A549 (cell line): ENCODE data around the gene GPR158. TPM values are rescaled to one million over a fixed set of nuclear protein-coding genes. Genes with fewer than 3 reads are reported as not detected.

Source experiments
- ATAC-seq, 2 experiments: fragments of 200-7000 bp in 1 of 2; fragments of >200 bp in 1 of 2; cut with Nextera tagmentation in 1 of 2; cut with Tn5 transposase in 1 of 2; 3 replicates each; pipeline versions ENCODE4 v1.8.0 to v1.9.1; 2018 to 2020; ENCODE audit warnings: mild to moderate bottlenecking in 1 of 2, moderate library complexity in 1 of 2
- CTCF ChIA-PET: fragments of 300-600 bp; sonication (Branson Sonifier 250); formaldehyde crosslinking; extraction: SDS; loops from one replicate; lab custom pipeline; 2021; ENCODE audit warnings: antibody characterized with exemption, inconsistent platforms; lab: Yijun Ruan, JAX
- POLR2A ChIA-PET: fragments of 350-600 bp; formaldehyde crosslinking; extraction: SDS; loops from one replicate; lab custom pipeline; 2021; ENCODE audit warnings: antibody characterized with exemption, inconsistent platforms; lab: Yijun Ruan, JAX
- DNase-seq, 2 experiments: peaks; one replicate each; pipeline versions ENCODE4 v3.0.0 to v3.0.0-alpha.2; 2011 to 2016; ENCODE audit warnings: low read depth in 1 of 2, low spot score in 1 of 2
- FAIRE-seq: peaks from 2 replicates; lab custom pipeline; 2011; peaks lifted over from hg19 to GRCh38; lab: Jason Lieb, UNC
- H3K27ac ChIP-seq, 2 experiments: fragments of >200 bp; sonication (Bioruptor Twin); formaldehyde crosslinking; 3 replicates each; pipeline ENCODE4 v1.5.1; 2016 to 2017
- H3K4me1 ChIP-seq: fragments of >200 bp; sonication (Bioruptor Twin); formaldehyde crosslinking; 3 replicates; pipeline ENCODE4 v1.6.1; 2016
- H3K4me2 ChIP-seq: fragments of >200 bp; sonication (Bioruptor Twin); formaldehyde crosslinking; 3 replicates; pipeline ENCODE4 v1.6.1; 2016
- H3K4me3 ChIP-seq: fragments of >200 bp; sonication (Bioruptor Twin); formaldehyde crosslinking; 3 replicates; pipeline ENCODE4 v1.5.1; 2016
- H3K9me3 ChIP-seq: fragments of >200 bp; sonication (Bioruptor Twin); formaldehyde crosslinking; 3 replicates; pipeline ENCODE4 v1.6.1; 2016
- ATOH8 ChIP-seq: fragments of 250-450 bp; sonication (Bioruptor Pico); IDR thresholded peaks from 2 replicates; pipeline ENCODE4 v1.5.0; 2020; ENCODE audit warnings: low read depth, mild to moderate bottlenecking, moderate library complexity
- BHLHE40 ChIP-seq: IDR thresholded peaks from 2 replicates; pipeline ENCODE4 v1.6.1; 2012; ENCODE audit warnings: low read depth, low read length, inconsistent platforms
- CBX2 ChIP-seq: fragments of 200-600 bp; sonication (generic); IDR thresholded peaks from 2 replicates; pipeline ENCODE4 v1.6.1; 2016; ENCODE audit warnings: low read depth, mild to moderate bottlenecking, borderline replicate concordance
- CEBPB ChIP-seq, 2 experiments: fragments of >200 bp in 1 of 2; sonication (Bioruptor Twin) in 1 of 2; formaldehyde crosslinking in 1 of 2; IDR thresholded peaks; 2 replicates each; pipeline ENCODE4 v1.6.1; 2012 to 2016
- CHD2 ChIP-seq: fragments of 150-350 bp; IDR thresholded peaks from 2 replicates; pipeline ENCODE4 v1.6.1; 2014; ENCODE audit warnings: low read length; ENCODE audit not compliant: partially characterized antibody
- E2F6 ChIP-seq: IDR thresholded peaks from 2 replicates; pipeline ENCODE4 v1.6.1; 2012; ENCODE audit warnings: low read depth, borderline replicate concordance
- EHF ChIP-seq: fragments of 250-450 bp; sonication (Bioruptor Pico); IDR thresholded peaks from 2 replicates; pipeline ENCODE4 v1.5.0; 2020; ENCODE audit warnings: mild to moderate bottlenecking
- ESRRA ChIP-seq: fragments of 150-350 bp; IDR thresholded peaks from 2 replicates; pipeline ENCODE4 v1.6.1; 2014; ENCODE audit warnings: mild to moderate bottlenecking, low read length, borderline replicate concordance
- FOSB ChIP-seq: fragments of 250-450 bp; sonication (Bioruptor Pico); IDR thresholded peaks from 2 replicates; pipeline ENCODE4 v1.5.0; 2020; ENCODE audit warnings: mild to moderate bottlenecking, moderate library complexity
- FOXS1 ChIP-seq: fragments of 250-450 bp; sonication (Bioruptor Pico); IDR thresholded peaks from 2 replicates; pipeline ENCODE4 v1.5.0; 2020; ENCODE audit warnings: mild to moderate bottlenecking, moderate library complexity
- HDAC2 ChIP-seq: fragments of 200-600 bp; sonication (generic); IDR thresholded peaks from 2 replicates; pipeline ENCODE4 v1.6.1; 2016
- HOXB5 ChIP-seq: fragments of 250-450 bp; sonication (Bioruptor Pico); IDR thresholded peaks from 2 replicates; pipeline ENCODE4 v1.5.0; 2020; ENCODE audit warnings: mild to moderate bottlenecking, moderate library complexity
- JUN ChIP-seq, 2 experiments: fragments of >200 bp; sonication (Bioruptor Twin); formaldehyde crosslinking; IDR thresholded peaks; 2 replicates in 1 of 2; 3 replicates in 1 of 2; pipeline ENCODE4 v1.6.1; 2016 to 2017
- KDM5A ChIP-seq: fragments of 200-600 bp; sonication (generic); IDR thresholded peaks from 2 replicates; pipeline ENCODE4 v1.6.1; 2016; ENCODE audit warnings: antibody characterized with exemption, mild to moderate bottlenecking
- MYC ChIP-seq: IDR thresholded peaks from 2 replicates; pipeline ENCODE4 v1.6.1; 2012; ENCODE audit warnings: mild to moderate bottlenecking, inconsistent platforms, low read length, improper control_type of control experiment, borderline replicate concordance
- NPAS2 ChIP-seq: fragments of 250-450 bp; sonication (Bioruptor Pico); IDR thresholded peaks from 2 replicates; pipeline ENCODE4 v1.8.0; 2022; ENCODE audit warnings: mild to moderate bottlenecking, moderate library complexity, borderline replicate concordance
- NR3C1 ChIP-seq: fragments of >200 bp; sonication (Bioruptor Twin); formaldehyde crosslinking; IDR thresholded peaks from 3 replicates; pipeline ENCODE4 v1.6.1; 2017
- PBX3 ChIP-seq: IDR thresholded peaks from 2 replicates; pipeline ENCODE4 v1.6.1; 2012
- POLR2AphosphoS2 ChIP-seq: conservative IDR thresholded peaks from 2 replicates; pipeline ENCODE4 v1.6.1; 2012; ENCODE audit warnings: low read length, improper control_type of control experiment, inconsistent platforms
- RCOR1 ChIP-seq: fragments of 150-350 bp; IDR thresholded peaks from 2 replicates; pipeline ENCODE4 v1.6.1; 2014; ENCODE audit warnings: antibody characterized with exemption, low read length, low read depth
- RNF2 ChIP-seq: fragments of 200-600 bp; sonication (generic); IDR thresholded peaks from 2 replicates; pipeline ENCODE4 v1.6.1; 2016; ENCODE audit warnings: low read depth, mild to moderate bottlenecking, antibody characterized with exemption, moderate library complexity, borderline replicate concordance
- SMC3 ChIP-seq: fragments of >200 bp; sonication (Bioruptor Twin); formaldehyde crosslinking; IDR thresholded peaks from 3 replicates; pipeline ENCODE4 v1.6.1; 2018; ENCODE audit warnings: inconsistent platforms
- TP53 ChIP-seq: fragments of 250-450 bp; sonication (Bioruptor Pico); IDR thresholded peaks from 2 replicates; pipeline ENCODE4 v1.5.0; 2021; ENCODE audit warnings: mild to moderate bottlenecking, moderate library complexity
- ZNF302 ChIP-seq: fragments of 250-450 bp; sonication (Bioruptor Pico); IDR thresholded peaks from 2 replicates; pipeline ENCODE4 v1.9.0; 2021; ENCODE audit warnings: inconsistent platforms, mild to moderate bottlenecking, moderate library complexity
- ZSCAN20 ChIP-seq: fragments of 250-450 bp; sonication (Bioruptor Pico); IDR thresholded peaks from 2 replicates; pipeline ENCODE4 v1.8.0; 2022; ENCODE audit warnings: mild to moderate bottlenecking, moderate library complexity
- WGBS: methylation state at CpG from one replicate; pipeline ENCODE4 v1.1.6; 2017; ENCODE audit errors: missing lambda C conversion rate; 5-methylcytosine and 5-hydroxymethylcytosine counted together
- polyA plus RNA-seq, 4 experiments: library from polyadenylated mRNA; depleted of rRNA in 3 of 4; stranded (reverse); fragments of >200 nt; fragmentation: RNase III in 1 of 4; extraction: RNeasy Plus Mini Kit Qiagen cat#74134 plus additional on column Dnase treatment in 1 of 4; gene quantifications; 2 replicates in 3 of 4; 3 replicates in 1 of 4; pipeline ENCODE4 v1.2.3, GENCODE V29; 2011 to 2017
- TF ChIP-seq, protein P1 (sequence below): fragments of >200 bp; sonication (Bioruptor Twin); formaldehyde crosslinking; IDR thresholded peaks from 2 replicates; pipeline ENCODE4 v1.6.1; 2016
- TF ChIP-seq, protein P2 (sequence below): fragments of 200-600 bp; sonication (generic); IDR thresholded peaks from 2 replicates; pipeline ENCODE4 v1.6.1; 2016; ENCODE audit warnings: antibody characterized with exemption, mild to moderate bottlenecking, moderate library complexity

Gene GPR158
- polyA plus RNA-seq, 2 of the 4 experiments (the other 2 are of a cell fraction), result 0.01 to 0.03 TPM

GRCh38 chr10:25425776-25426175, 251.0 kb downstream of the GPR158 start:
- DNase-seq, result no peak
- WGBS, result 13% methylated on average over 2 of the region's 2 CpGs
- Histone ChIP-seq H3K9me3 (no peaks in the 10 kb centered on the region), H3K4me2 (no peak overlapping the region), H3K4me3 (no peak overlapping the region), H3K4me1 (no peaks in the 10 kb centered on the region), H3K27ac (no peak overlapping the region)
- FAIRE-seq, result no peak
- no peak for ATAC-seq
- CTCF ChIA-PET, result no interaction called here
- TF ChIP-seq HOXB5 (CRISPR knock-in tag) (no peak), EHF (CRISPR knock-in tag) (no peak), CHD2 (no peak)
- POLR2A ChIA-PET, result no interaction called here

DNA sequence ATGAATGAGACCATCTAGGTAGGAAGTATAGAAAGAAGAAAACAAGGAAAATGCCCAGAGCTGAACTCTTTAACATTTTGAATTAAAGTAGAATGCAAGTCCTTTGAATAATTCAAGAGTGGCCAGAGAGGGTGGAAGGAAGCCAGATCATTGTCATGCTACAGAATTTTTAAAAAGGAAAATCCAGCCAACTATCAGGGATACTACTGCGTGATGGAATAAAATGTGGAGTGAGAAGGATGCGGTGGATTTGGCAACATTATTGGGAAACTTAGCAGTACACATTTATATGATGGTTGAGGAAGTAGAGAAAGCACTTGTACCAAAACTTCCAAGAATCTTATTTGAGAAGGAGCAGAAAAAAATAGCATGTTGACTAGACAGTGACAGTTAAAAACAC, 261.6 kb downstream of the GPR158 start:
- TF ChIP-seq JUN (IDR thresholded peaks at IDR 0.05), result no peak
- TF ChIP-seq CHD2, result no peak
- TF ChIP-seq BHLHE40, result no peak
- no peak for TF ChIP-seq ATOH8 (CRISPR knock-in tag)
- FAIRE-seq, result no peak
- ChIA-PET POLR2A (no interaction called here), CTCF (no interaction called here)
- H3K27ac ChIP-seq, result no peak overlapping the region
- no peak for DNase-seq
- no peaks in the 10 kb centered on the region for H3K9me3 ChIP-seq
- H3K4me1 ChIP-seq, result no peaks in the 10 kb centered on the region
- H3K4me3 ChIP-seq, result no peak overlapping the region
- 69% methylated on average over 2 of the region's 2 CpGs for WGBS
- H3K4me2 ChIP-seq, result no peak overlapping the region
- ATAC-seq, result no peak

DNA sequence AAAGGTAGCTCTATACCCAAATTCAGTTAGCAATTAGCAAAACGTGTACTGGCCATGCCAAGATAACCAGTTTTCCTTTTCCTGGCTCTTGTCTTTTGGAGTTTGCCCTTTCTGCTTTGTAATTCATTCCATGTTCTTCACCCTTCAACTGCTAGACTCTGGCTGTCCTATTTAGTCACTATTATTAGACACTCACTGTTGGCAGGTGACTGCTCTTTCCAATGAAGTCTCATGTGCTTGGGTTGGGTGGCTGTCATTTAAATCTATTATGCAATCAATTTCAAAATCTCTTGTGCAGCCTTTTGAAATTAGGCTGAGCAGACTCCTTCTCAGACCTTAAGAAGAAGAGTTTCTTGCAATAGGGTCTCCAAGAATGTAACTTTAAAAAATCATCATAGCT, 266.5 kb downstream of the GPR158 start:
- no peak for ATAC-seq
- TF ChIP-seq SMC3, result no peak
- no peak for TF ChIP-seq MYC
- TF ChIP-seq FOSB, result no peak
- no peak for TF ChIP-seq CBX2
- no peak for TF ChIP-seq KDM5A
- no peak for TF ChIP-seq CEBPB (IDR thresholded peaks at IDR 0.05)
- TF ChIP-seq ZNF302 (CRISPR knock-in tag), result no peak
- TF ChIP-seq E2F6, result no peak
- no peak for TF ChIP-seq PBX3
- TF ChIP-seq NR3C1, result no peak
- TF ChIP-seq, all 56 proteins: peak for 0
- no peak for DNase-seq
- no peak overlapping the region for H3K4me3 ChIP-seq
- CTCF ChIA-PET, result interaction anchor here (1.3 kb wide), 1 partner anchor 328 kb away, joined by 6 read pairs; no protein-coding TSS in a partner anchor
- H3K4me1 ChIP-seq, result no peaks in the 10 kb centered on the region
- H3K9me3 ChIP-seq, result no peaks in the 10 kb centered on the region
- H3K4me2 ChIP-seq, result no peak overlapping the region
- WGBS, result 3% methylated on average over 1 of the region's 1 CpG
- POLR2A ChIA-PET, result no interaction called here
- H3K27ac ChIP-seq, result no peak overlapping the region
- FAIRE-seq, result no peak

- H3K9me3 ChIP-seq, result no peaks in the 10 kb centered on the region
- DNase-seq (no peak), ATAC-seq (no peak), FAIRE-seq (no peak)
- ChIA-PET POLR2A (no interaction called here), CTCF (interaction anchor here (0.9 kb wide), 1 partner anchor 17 kb away, joined by 4 read pairs; no protein-coding TSS in a partner anchor)
- H3K4me2 ChIP-seq, result no peak overlapping the region
- no peak overlapping the region for H3K27ac ChIP-seq
- H3K4me1 ChIP-seq, result no peaks in the 10 kb centered on the region
- WGBS, result 50% methylated on average over 6 of the region's 6 CpGs
- H3K4me3 ChIP-seq, result no peak overlapping the region
- TF ChIP-seq, protein P1, sequence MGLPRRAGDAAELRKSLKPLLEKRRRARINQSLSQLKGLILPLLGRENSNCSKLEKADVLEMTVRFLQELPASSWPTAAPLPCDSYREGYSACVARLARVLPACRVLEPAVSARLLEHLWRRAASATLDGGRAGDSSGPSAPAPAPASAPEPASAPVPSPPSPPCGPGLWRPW, result no peak
- TF ChIP-seq CBX2 (no peak), RNF2 (no peak), ZSCAN20 (CRISPR knock-in tag) (no peak), KDM5A (no peak), ESRRA (no peak), POLR2AphosphoS2 (no peak), MYC (no peak), HDAC2 (no peak), RCOR1 (no peak), TP53 (CRISPR knock-in tag) (no peak), FOXS1 (no peak), NPAS2 (CRISPR knock-in tag) (no peak)
- TF ChIP-seq, protein P2, sequence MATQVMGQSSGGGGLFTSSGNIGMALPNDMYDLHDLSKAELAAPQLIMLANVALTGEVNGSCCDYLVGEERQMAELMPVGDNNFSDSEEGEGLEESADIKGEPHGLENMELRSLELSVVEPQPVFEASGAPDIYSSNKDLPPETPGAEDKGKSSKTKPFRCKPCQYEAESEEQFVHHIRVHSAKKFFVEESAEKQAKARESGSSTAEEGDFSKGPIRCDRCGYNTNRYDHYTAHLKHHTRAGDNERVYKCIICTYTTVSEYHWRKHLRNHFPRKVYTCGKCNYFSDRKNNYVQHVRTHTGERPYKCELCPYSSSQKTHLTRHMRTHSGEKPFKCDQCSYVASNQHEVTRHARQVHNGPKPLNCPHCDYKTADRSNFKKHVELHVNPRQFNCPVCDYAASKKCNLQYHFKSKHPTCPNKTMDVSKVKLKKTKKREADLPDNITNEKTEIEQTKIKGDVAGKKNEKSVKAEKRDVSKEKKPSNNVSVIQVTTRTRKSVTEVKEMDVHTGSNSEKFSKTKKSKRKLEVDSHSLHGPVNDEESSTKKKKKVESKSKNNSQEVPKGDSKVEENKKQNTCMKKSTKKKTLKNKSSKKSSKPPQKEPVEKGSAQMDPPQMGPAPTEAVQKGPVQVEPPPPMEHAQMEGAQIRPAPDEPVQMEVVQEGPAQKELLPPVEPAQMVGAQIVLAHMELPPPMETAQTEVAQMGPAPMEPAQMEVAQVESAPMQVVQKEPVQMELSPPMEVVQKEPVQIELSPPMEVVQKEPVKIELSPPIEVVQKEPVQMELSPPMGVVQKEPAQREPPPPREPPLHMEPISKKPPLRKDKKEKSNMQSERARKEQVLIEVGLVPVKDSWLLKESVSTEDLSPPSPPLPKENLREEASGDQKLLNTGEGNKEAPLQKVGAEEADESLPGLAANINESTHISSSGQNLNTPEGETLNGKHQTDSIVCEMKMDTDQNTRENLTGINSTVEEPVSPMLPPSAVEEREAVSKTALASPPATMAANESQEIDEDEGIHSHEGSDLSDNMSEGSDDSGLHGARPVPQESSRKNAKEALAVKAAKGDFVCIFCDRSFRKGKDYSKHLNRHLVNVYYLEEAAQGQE, result no peak
Measured at GRCh38 chr10:25444266-25444665, 269.5 kb downstream of the GPR158 start.
